GM15510 (cell line): ENCODE results near the gene AP3D1.

Experiments
- POLR2A ChIP-seq: IDR thresholded peaks from 3 replicates; pipeline ENCODE4 v1.6.1; 2011; ENCODE audit warnings: borderline replicate concordance; ENCODE audit not compliant: insufficient read length; ENCODE audit errors: extremely low read depth

AP3D1 gene

DNA sequence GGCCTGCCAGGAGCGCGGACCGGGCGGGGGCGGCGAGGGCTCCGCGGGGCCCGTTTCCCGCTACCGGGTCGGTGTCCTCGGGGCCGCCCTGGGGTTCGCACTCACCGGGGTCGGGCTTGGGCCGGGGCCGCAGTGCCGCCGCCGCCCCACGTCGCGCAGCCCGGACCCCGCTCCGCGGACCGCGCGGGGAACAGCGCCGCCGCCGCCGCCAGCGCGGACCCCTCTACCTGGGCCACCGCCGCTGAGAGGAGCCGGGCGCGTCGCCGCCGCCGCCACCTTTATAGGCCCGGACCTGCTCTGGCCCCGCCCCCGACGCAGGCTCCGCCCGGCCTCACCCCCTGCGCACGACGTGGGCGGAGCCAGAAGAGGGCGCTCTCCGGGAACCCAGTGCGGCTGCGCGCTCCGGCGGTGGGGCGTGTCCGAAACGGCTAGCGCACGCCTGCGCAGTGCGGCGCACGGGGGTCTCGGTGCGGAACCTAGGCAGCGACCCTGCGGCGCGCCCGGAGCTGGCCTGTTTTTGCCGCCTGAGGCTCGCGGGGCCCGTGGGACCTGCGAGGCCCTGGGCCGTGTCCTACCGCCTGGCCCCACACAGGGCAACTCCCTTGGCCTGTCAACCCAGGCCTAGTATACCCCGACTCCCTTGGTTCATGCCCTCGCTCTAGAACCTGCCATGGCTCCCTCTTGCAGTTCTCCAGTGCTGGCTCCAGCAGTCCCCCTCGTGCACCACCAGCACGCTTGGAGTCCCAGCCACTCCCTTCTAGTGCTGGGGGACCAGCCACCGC, 100.2 kb downstream of the AP3D1 start, which contains the start of gene MKNK2:
Gene MKNK2 (minus strand): TSS at position 254 of the 782 bp plus-strand sequence. CDS start 393 bp downstream, outside the sequence.
- peak; percentile 100 for TF ChIP-seq POLR2A
